GM19238 (cell line): ENCODE results near the gene RBFOX2.
"Not testable (repeated sequence)": the region's sequence is repeated elsewhere in the genome, so short reads cannot be mapped to it uniquely, and the experiment has no call there.

Experiments used
- DNase-seq: peaks from one replicate; pipeline ENCODE4 v3.0.0; 2011; ENCODE audit warnings: low spot score; ENCODE audit not compliant: insufficient read length

Gene RBFOX2

GRCh38 chr22:36008565-36008964 is 20.1 kb downstream of the RBFOX2 start:
- no peak for DNase-seq

GRCh38 chr22:36008131-36008530 is 20.5 kb downstream of the RBFOX2 start:
- DNase-seq: no peak

GRCh38 chr22:36003972-36004674 is 24.5 kb downstream of the RBFOX2 start:
- DNase-seq: no peak

GRCh38 chr22:36002718-36003260 is 25.8 kb downstream of the RBFOX2 start:
- no peak for DNase-seq

- DNase-seq: no peak
Measured at GRCh38 chr22:36002084-36002483, 26.5 kb downstream of the RBFOX2 start.

GRCh38 chr22:35998748-35999147 is 29.9 kb downstream of the RBFOX2 start:
- no peak for DNase-seq

GRCh38 chr22:35997438-35997837 is 31.2 kb downstream of the RBFOX2 start:
- no peak for DNase-seq

- no peak for DNase-seq
Measured at GRCh38 chr22:35996596-35996995, 32.0 kb downstream of the RBFOX2 start.

GRCh38 chr22:35995772-35996171 is 32.9 kb downstream of the RBFOX2 start:
- no peak for DNase-seq

- no peak for DNase-seq
Measured at GRCh38 chr22:35995348-35995747, 33.3 kb downstream of the RBFOX2 start.

- DNase-seq: not testable (repeated sequence)
Measured at GRCh38 chr22:35993727-35994126, 34.9 kb downstream of the RBFOX2 start.

GRCh38 chr22:35993048-35993714 is 35.4 kb downstream of the RBFOX2 start:
- DNase-seq: no peak

GRCh38 chr22:35991168-35991567 is 37.5 kb downstream of the RBFOX2 start:
- no peak for DNase-seq

GRCh38 chr22:35988030-35988429 is 40.6 kb downstream of the RBFOX2 start:
- DNase-seq: no peak

- DNase-seq: no peak
Measured at GRCh38 chr22:35987487-35987886, 41.1 kb downstream of the RBFOX2 start.

GRCh38 chr22:35986088-35986487 is 42.5 kb downstream of the RBFOX2 start:
- no peak for DNase-seq

- no peak for DNase-seq
Measured at GRCh38 chr22:35985371-35985770, 43.3 kb downstream of the RBFOX2 start.

GRCh38 chr22:35984183-35985175 is 44.1 kb downstream of the RBFOX2 start:
- DNase-seq: no peak

GRCh38 chr22:35981900-35982299 is 46.7 kb downstream of the RBFOX2 start:
- no peak for DNase-seq

GRCh38 chr22:35978889-35979288 is 49.7 kb downstream of the RBFOX2 start:
- DNase-seq: no peak

- no peak for DNase-seq
Measured at GRCh38 chr22:35978201-35978600, 50.4 kb downstream of the RBFOX2 start.

- no peak for DNase-seq
Measured at GRCh38 chr22:35977136-35977535, 51.5 kb downstream of the RBFOX2 start.
